HG03095 (cell line): ENCODE measurements around the gene STN1.

Experiments
- ATAC-seq: cut with Tn5 transposase; IDR thresholded peaks from one replicate; pipeline ENCODE4 v1.9.1; 2021; ENCODE audit warnings: moderate library complexity; ENCODE audit not compliant: unreplicated experiment

Gene STN1

GRCh38 chr10:103895411-103896186 lies 22.4 kb downstream of the STN1 start:
- ATAC-seq, result no peak

GRCh38 chr10:103894441-103894864 lies 23.5 kb downstream of the STN1 start:
- no peak for ATAC-seq

- ATAC-seq, result no peak
These were observed 24.2 kb downstream of the STN1 start for GRCh38 chr10:103893817-103894216.

- no peak for ATAC-seq
These were observed 25.8 kb downstream of the STN1 start for GRCh38 chr10:103892181-103892580.

- no peak for ATAC-seq
These were observed 27.3 kb downstream of the STN1 start for GRCh38 chr10:103890688-103891087.

- ATAC-seq, result no peak
These were observed 27.8 kb downstream of the STN1 start for GRCh38 chr10:103890194-103890658.

- no peak for ATAC-seq
These were observed 28.8 kb downstream of the STN1 start for GRCh38 chr10:103889121-103889720.

GRCh38 chr10:103888113-103888841 lies 29.7 kb downstream of the STN1 start:
- ATAC-seq, result peak; percentile 72

GRCh38 chr10:103885617-103886016 lies 32.4 kb downstream of the STN1 start:
- no peak for ATAC-seq

- no peak for ATAC-seq
These were observed 33.3 kb downstream of the STN1 start for GRCh38 chr10:103884681-103885139.

GRCh38 chr10:103882285-103883007 lies 35.5 kb downstream of the STN1 start:
- ATAC-seq, result no peak

- no peak for ATAC-seq
These were observed 36.3 kb downstream of the STN1 start for GRCh38 chr10:103881416-103882284.

GRCh38 chr10:103879831-103880230 lies 38.2 kb downstream of the STN1 start:
- ATAC-seq, result no peak

GRCh38 chr10:103879409-103879808 lies 38.6 kb downstream of the STN1 start:
- ATAC-seq, result no peak

- ATAC-seq, result no peak
These were observed 40.1 kb downstream of the STN1 start for GRCh38 chr10:103877861-103878260.

- ATAC-seq, result no peak
These were observed 41.8 kb downstream of the STN1 start for GRCh38 chr10:103876155-103876554.

- ATAC-seq, result no peak
These were observed 43.3 kb downstream of the STN1 start for GRCh38 chr10:103874730-103875129.

GRCh38 chr10:103872137-103872931 lies 45.6 kb downstream of the STN1 start:
- no peak for ATAC-seq

GRCh38 chr10:103871006-103871405 lies 47.0 kb downstream of the STN1 start:
- no peak for ATAC-seq
